Measurements from ENCODE around the gene NMT2. TPM values are rescaled to one million over a fixed set of nuclear protein-coding genes. Genes with fewer than 3 reads are reported as not detected.

NMT2 gene
- polyA plus RNA-seq, 4 donors, result 9.2 to 19.2 (median 11.9) TPM

DNA sequence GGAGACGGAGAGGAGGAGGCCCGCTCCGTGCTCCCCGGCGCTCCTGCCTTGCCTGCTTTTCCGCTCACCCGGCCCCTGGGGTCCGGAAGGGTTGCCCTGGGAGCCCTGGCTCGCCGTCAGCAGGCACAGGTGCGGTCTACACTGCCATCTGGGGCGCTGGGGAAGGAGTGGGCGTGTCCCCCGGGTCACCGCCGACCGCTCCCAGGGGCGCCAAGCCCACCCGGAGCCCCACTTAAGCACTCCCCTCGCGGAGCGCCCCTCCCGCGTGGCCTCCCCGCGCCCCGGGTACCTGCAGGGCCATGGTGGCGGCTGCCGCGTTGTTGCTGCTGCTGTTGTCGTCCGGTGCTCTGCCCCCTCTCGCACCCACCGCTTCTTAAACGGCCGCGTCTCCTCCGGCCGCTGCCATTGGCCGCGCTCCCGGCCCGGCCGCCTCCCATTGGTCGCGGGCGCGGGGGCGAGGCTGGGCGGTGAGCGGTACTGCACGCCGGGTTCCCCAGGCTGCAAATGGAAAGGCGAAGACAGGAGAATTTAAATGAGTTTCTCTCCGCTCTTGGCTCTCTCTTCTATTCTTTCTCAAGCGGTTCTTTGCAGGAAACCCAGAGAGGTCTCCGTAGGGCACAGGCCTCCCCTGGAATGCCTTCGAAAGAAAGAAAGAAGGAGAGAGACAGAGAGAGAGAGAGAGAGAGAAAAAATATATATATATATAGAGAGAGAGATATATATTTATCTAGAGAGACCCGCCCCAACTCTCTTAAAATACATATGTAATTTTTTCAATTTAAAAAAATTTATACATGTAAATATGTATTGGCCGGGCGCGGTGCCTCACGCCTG, 79.8 kb downstream of the NMT2 start, which contains the start of gene ACBD7:
TSS of gene ACBD7 (minus strand) at position 349 of the 834 bp plus-strand sequence. CDS start at position 301, 48 bp downstream.
- no peak within 1 kb of the TSS for H3K27ac ChIP-seq (ENCODE audit: low read depth in 1 of 3, low read length in 2 of 3)
- H3K4me1 ChIP-seq (ENCODE audit: control insufficient read depth in 3 of 3, insufficient read depth in 2 of 3, low read depth in 1 of 3, low read length in 2 of 3), result peaks cover 0 to 4% (median 0%) of the 10 kb centered on the region in 3 donors
- DNase-seq (peak; percentile 82 to 90), FAIRE-seq (no peak)
- no peaks in the 10 kb centered on the region for H3K27me3 ChIP-seq (ENCODE audit: control insufficient read depth in 3 of 3, insufficient read depth in 3 of 3, low read length in 3 of 3)
- WGBS, 3 donors, result 7 to 10% (median 7%) methylated on average over 40 to 63 of the region's 63 CpGs
- peak within 1 kb of the TSS; percentile 48 to 75 (median 55) for H3K4me3 ChIP-seq (ENCODE audit: low read depth in 1 of 3, low read length in 3 of 3)
- H3K9me3 ChIP-seq (ENCODE audit: control insufficient read depth in 2 of 2, insufficient read depth in 1 of 2, low read depth in 1 of 2, low read length in 1 of 2), result no peaks in the 10 kb centered on the region
- no peaks in the 10 kb centered on the region for H3K36me3 ChIP-seq (ENCODE audit: control insufficient read depth in 3 of 3, insufficient read depth in 2 of 3, low read depth in 1 of 3, low read length in 3 of 3)

DNA sequence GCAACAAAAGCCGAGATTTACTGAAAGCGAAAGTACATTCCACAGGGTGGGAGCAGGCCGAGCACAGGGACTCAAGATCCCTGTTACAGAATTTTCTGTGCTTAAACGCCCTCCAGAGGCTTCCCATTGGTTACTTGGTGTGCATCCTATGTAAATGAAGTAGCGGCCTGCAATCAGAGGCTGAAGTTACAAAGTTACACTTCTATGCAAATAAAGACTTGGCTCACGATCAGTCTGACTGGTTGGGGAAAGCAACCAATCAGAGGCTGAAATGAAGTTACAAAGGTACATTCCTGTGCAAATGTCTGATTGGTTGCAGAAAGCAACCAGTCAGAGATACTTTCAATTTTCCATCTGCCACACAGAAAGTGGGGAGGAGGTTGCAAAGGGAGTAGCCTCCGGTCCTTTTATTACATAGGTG, 84.0 kb downstream of the NMT2 start:
- WGBS, 3 donors, result 10 to 28% (median 26%) methylated on average over 7 of the region's 7 CpGs
- Histone ChIP-seq H3K4me1 (ENCODE audit: control insufficient read depth in 3 of 3, insufficient read depth in 2 of 3, low read depth in 1 of 3, low read length in 2 of 3) (peaks cover 0 to 4% (median 0%) of the 10 kb centered on the region in 3 donors), H3K27ac (ENCODE audit: low read depth in 1 of 3, low read length in 2 of 3) (peak overlapping the region in 2 of 3 donors; percentile 22 to 54), H3K36me3 (ENCODE audit: control insufficient read depth in 3 of 3, insufficient read depth in 2 of 3, low read depth in 1 of 3, low read length in 3 of 3) (no peaks in the 10 kb centered on the region), H3K9me3 (ENCODE audit: control insufficient read depth in 2 of 2, insufficient read depth in 1 of 2, low read depth in 1 of 2, low read length in 1 of 2) (no peaks in the 10 kb centered on the region), H3K4me3 (ENCODE audit: low read depth in 1 of 3, low read length in 3 of 3) (peak overlapping the region in 2 of 3 donors; percentile 27 to 33), H3K27me3 (ENCODE audit: control insufficient read depth in 3 of 3, insufficient read depth in 3 of 3, low read length in 3 of 3) (no peaks in the 10 kb centered on the region)
- FAIRE-seq (peak; percentile 67), DNase-seq (peak; percentile 62 to 97)

DNA sequence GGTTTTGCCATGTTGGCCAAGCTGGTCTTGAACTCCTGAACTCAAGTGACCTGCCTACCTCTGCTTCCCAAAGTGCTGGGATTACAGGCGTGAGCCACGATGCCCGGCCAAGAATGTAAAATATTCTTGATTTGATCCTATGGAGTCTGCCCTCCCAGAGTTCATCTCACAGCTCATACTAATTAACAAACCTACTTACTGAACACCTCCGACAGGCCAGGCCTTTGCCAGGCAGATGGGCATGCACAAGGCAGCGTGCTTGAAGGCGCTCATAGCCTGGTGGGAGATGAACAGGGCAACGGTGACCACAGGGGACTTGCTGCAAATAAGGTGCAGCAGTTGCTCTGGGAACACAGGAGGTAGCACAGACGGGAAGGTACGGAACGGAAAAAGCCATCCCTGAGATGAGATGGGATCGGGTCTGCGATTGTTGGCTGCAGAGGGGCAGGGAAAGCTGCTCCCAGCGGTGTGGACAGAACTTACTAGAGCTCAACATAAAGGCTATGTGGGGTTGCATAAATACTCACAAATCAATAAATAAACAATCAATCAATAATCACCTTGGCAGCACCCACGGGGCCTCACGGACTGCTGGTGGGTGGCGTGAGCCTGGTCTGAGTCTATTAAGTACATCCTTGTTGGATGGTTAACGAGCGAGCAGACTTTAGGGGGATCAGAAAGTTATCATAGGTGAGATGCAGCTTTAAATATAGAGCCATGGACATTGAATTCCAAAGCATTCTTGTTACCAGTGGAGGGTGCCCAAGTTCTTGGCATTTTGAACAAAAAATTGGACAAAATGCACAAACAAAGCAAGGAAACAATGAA, 84.6 kb downstream of the NMT2 start:
- Histone ChIP-seq H3K27ac (ENCODE audit: low read depth in 1 of 3, low read length in 2 of 3) (peak overlapping the region in 2 of 3 donors; percentile 22 to 54), H3K4me3 (ENCODE audit: low read depth in 1 of 3, low read length in 3 of 3) (peak overlapping the region in 2 of 3 donors; percentile 27 to 33), H3K9me3 (ENCODE audit: control insufficient read depth in 2 of 2, insufficient read depth in 1 of 2, low read depth in 1 of 2, low read length in 1 of 2) (no peaks in the 10 kb centered on the region), H3K4me1 (ENCODE audit: control insufficient read depth in 3 of 3, insufficient read depth in 2 of 3, low read depth in 1 of 3, low read length in 2 of 3) (peaks cover 0 to 3% (median 0%) of the 10 kb centered on the region in 3 donors), H3K36me3 (ENCODE audit: control insufficient read depth in 3 of 3, insufficient read depth in 2 of 3, low read depth in 1 of 3, low read length in 3 of 3) (no peaks in the 10 kb centered on the region), H3K27me3 (ENCODE audit: control insufficient read depth in 3 of 3, insufficient read depth in 3 of 3, low read length in 3 of 3) (no peaks in the 10 kb centered on the region)
- FAIRE-seq (no peak), DNase-seq (no peak)
- 75 to 77% (median 76%) methylated on average over 18 of the region's 18 CpGs for WGBS, 3 donors

DNA sequence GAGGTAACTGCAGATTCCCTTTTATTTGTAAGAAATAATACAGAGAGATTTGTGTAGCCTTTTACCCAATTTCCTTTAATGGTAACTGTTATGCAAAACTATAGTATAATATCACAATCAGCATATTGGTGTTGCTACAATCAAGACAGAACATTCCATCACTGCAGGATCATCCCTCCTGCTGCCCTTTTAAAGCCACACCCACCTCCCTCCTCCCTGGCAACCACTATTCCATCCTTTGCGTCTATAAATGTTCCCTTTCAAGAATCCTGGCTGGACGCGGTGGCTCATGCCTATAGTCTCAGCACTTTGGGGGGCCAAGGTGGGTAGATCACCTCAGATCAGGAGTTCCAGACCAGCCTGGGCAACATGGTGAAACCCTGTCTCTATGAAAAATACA, 93.1 kb downstream of the NMT2 start:
- H3K9me3 ChIP-seq (ENCODE audit: control insufficient read depth in 2 of 2, insufficient read depth in 1 of 2, low read depth in 1 of 2, low read length in 1 of 2), result peaks cover 0 to 12% of the 10 kb centered on the region in 2 donors
- no peaks in the 10 kb centered on the region for H3K27me3 ChIP-seq (ENCODE audit: control insufficient read depth in 3 of 3, insufficient read depth in 3 of 3, low read length in 3 of 3)
- no peaks in the 10 kb centered on the region for H3K36me3 ChIP-seq (ENCODE audit: control insufficient read depth in 3 of 3, insufficient read depth in 2 of 3, low read depth in 1 of 3, low read length in 3 of 3)
- H3K27ac ChIP-seq (ENCODE audit: low read depth in 1 of 3, low read length in 2 of 3), result no peak overlapping the region
- 91 to 93% (median 92%) methylated on average over 3 of the region's 3 CpGs for WGBS, 3 donors
- DNase-seq (no peak), FAIRE-seq (no peak)
- no peak overlapping the region for H3K4me3 ChIP-seq (ENCODE audit: low read depth in 1 of 3, low read length in 3 of 3)
- H3K4me1 ChIP-seq (ENCODE audit: control insufficient read depth in 3 of 3, insufficient read depth in 2 of 3, low read depth in 1 of 3, low read length in 2 of 3), result no peaks in the 10 kb centered on the region

DNA sequence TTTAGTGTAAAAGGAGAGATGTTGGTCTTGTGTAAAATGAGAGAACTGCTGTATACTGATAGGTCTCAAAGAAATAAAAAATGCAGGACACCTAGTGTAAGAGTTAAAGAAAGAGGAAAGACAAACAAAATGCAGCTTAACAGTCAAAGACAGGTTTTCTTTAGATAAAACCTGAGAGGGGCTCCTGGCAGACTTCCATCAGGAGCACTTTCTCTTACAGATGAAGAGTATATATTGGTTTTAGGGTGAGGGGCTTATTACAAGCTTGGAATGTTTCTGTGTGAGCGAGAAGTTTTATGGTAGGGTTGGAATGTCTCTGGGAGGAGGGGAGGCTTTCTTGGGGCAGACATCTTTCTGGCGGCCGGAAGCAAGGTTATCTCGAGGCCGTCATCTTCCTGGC, 96.1 kb downstream of the NMT2 start:
- DNase-seq (no peak), FAIRE-seq (no peak)
- no peaks in the 10 kb centered on the region for H3K27me3 ChIP-seq (ENCODE audit: control insufficient read depth in 3 of 3, insufficient read depth in 3 of 3, low read length in 3 of 3)
- no peak overlapping the region for H3K4me3 ChIP-seq (ENCODE audit: low read depth in 1 of 3, low read length in 3 of 3)
- H3K27ac ChIP-seq (ENCODE audit: low read depth in 1 of 3, low read length in 2 of 3), result no peak overlapping the region
- H3K36me3 ChIP-seq (ENCODE audit: control insufficient read depth in 3 of 3, insufficient read depth in 2 of 3, low read depth in 1 of 3, low read length in 3 of 3), result no peaks in the 10 kb centered on the region
- peaks cover 0 to 12% of the 10 kb centered on the region in 2 donors for H3K9me3 ChIP-seq (ENCODE audit: control insufficient read depth in 2 of 2, insufficient read depth in 1 of 2, low read depth in 1 of 2, low read length in 1 of 2)
- H3K4me1 ChIP-seq (ENCODE audit: control insufficient read depth in 3 of 3, insufficient read depth in 2 of 3, low read depth in 1 of 3, low read length in 2 of 3), result no peaks in the 10 kb centered on the region
- WGBS, 3 donors, result 93 to 97% (median 96%) methylated on average over 5 of the region's 5 CpGs

DNA sequence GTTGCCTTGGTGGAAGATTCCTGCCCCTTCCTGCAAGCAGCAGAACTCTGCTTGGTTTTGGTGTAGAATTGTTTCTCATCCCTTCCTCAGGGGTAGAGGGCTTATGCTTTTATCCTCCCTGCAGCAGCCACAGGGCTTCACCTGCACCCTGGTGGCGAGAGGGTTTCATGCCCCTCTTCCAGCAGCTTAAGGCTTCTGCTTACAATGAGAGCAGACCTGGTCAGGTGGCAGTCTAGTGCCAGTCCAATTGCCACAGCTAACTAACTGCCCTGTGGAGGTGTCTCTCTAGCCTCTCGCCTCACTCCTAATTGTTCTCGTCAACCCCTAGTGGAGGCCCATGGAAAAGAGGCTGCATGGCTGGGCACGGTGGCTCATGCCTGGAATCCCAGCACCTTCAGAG, 99.3 kb downstream of the NMT2 start:
- H3K4me3 ChIP-seq (ENCODE audit: low read depth in 1 of 3, low read length in 3 of 3), result no peak overlapping the region
- no peaks in the 10 kb centered on the region for H3K27me3 ChIP-seq (ENCODE audit: control insufficient read depth in 3 of 3, insufficient read depth in 3 of 3, low read length in 3 of 3)
- FAIRE-seq (no peak), DNase-seq (no peak)
- H3K36me3 ChIP-seq (ENCODE audit: control insufficient read depth in 3 of 3, insufficient read depth in 2 of 3, low read depth in 1 of 3, low read length in 3 of 3), result no peaks in the 10 kb centered on the region
- peaks cover 0 to 18% of the 10 kb centered on the region in 2 donors for H3K9me3 ChIP-seq (ENCODE audit: control insufficient read depth in 2 of 2, insufficient read depth in 1 of 2, low read depth in 1 of 2, low read length in 1 of 2)
- 64 to 75% (median 69%) methylated on average over 4 of the region's 4 CpGs for WGBS, 3 donors
- H3K4me1 ChIP-seq (ENCODE audit: control insufficient read depth in 3 of 3, insufficient read depth in 2 of 3, low read depth in 1 of 3, low read length in 2 of 3), result no peaks in the 10 kb centered on the region
- H3K27ac ChIP-seq (ENCODE audit: low read depth in 1 of 3, low read length in 2 of 3), result no peak overlapping the region

DNA sequence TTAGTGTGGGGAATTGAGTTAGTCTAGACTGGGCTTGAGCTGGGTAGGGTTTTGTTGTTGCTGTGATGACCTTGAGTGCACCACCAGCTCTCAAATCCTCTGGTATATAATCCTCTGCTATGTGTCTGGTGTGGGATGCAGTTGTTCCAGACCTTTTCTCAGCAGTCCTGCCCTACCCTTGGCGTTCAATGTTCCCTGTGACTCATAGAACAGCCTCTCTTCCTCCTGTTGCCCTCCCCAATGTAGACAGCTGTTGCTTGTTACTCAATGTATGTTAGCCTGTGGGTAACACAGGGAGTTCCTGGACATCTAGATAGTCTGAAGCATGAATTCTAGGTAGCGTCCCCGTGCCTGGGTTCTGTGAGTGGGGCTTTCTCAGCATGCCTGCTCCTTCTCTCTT, 99.7 kb downstream of the NMT2 start:
- Histone ChIP-seq H3K4me3 (ENCODE audit: low read depth in 1 of 3, low read length in 3 of 3) (no peak overlapping the region), H3K9me3 (ENCODE audit: control insufficient read depth in 2 of 2, insufficient read depth in 1 of 2, low read depth in 1 of 2, low read length in 1 of 2) (peaks cover 0 to 16% of the 10 kb centered on the region in 2 donors), H3K4me1 (ENCODE audit: control insufficient read depth in 3 of 3, insufficient read depth in 2 of 3, low read depth in 1 of 3, low read length in 2 of 3) (no peaks in the 10 kb centered on the region), H3K27me3 (ENCODE audit: control insufficient read depth in 3 of 3, insufficient read depth in 3 of 3, low read length in 3 of 3) (no peaks in the 10 kb centered on the region), H3K27ac (ENCODE audit: low read depth in 1 of 3, low read length in 2 of 3) (no peak overlapping the region), H3K36me3 (ENCODE audit: control insufficient read depth in 3 of 3, insufficient read depth in 2 of 3, low read depth in 1 of 3, low read length in 3 of 3) (no peaks in the 10 kb centered on the region)
- 72 to 81% (median 78%) methylated on average over 3 of the region's 3 CpGs for WGBS, 3 donors
- no peak for FAIRE-seq
- no peak for DNase-seq

DNA sequence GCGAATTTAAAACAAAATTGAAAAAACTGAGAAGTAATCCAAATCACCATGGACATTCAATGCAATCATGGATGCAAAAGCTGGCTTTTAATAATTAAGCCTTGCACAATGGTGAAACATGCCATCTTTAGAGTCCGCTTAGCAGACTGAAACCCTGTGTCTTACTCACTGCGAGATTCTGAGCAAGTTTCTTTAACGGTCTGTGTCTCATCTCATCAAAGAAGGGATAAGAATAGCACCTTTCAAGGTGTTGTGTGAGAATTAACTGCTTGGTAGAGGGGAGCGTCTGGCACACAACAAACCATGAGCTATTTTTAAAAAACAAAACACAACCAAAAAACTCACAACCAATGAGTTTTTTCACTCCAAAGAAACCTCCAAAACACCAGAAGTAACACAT, 101.3 kb downstream of the NMT2 start:
- peaks cover 0 to 10% of the 10 kb centered on the region in 2 donors for H3K9me3 ChIP-seq (ENCODE audit: control insufficient read depth in 2 of 2, insufficient read depth in 1 of 2, low read depth in 1 of 2, low read length in 1 of 2)
- no peaks in the 10 kb centered on the region for H3K27me3 ChIP-seq (ENCODE audit: control insufficient read depth in 3 of 3, insufficient read depth in 3 of 3, low read length in 3 of 3)
- H3K36me3 ChIP-seq (ENCODE audit: control insufficient read depth in 3 of 3, insufficient read depth in 2 of 3, low read depth in 1 of 3, low read length in 3 of 3), result no peaks in the 10 kb centered on the region
- DNase-seq (no peak), FAIRE-seq (no peak)
- no peak overlapping the region for H3K27ac ChIP-seq (ENCODE audit: low read depth in 1 of 3, low read length in 2 of 3)
- no peaks in the 10 kb centered on the region for H3K4me1 ChIP-seq (ENCODE audit: control insufficient read depth in 3 of 3, insufficient read depth in 2 of 3, low read depth in 1 of 3, low read length in 2 of 3)
- WGBS, 3 donors, result 87 to 91% (median 90%) methylated on average over 5 of the region's 5 CpGs
- H3K4me3 ChIP-seq (ENCODE audit: low read depth in 1 of 3, low read length in 3 of 3), result no peak overlapping the region

All from small intestine (tissue), 7 donors.